Esophagus squamous epithelium (tissue), 4 donors: ENCODE results near the gene TIMM21.

Experiments
- CTCF ChIP-seq, 6 experiments: fragments of 450-650 bp in 4 of 6; fragments of 200-600 bp in 2 of 6; sonication (generic) in 2 of 6; IDR thresholded peaks; one replicate each; pipeline ENCODE4 v1.5.1; 2016 to 2019; ENCODE audit warnings: antibody characterized with exemption in 6 of 6, mild to moderate bottlenecking in 4 of 6, moderate library complexity in 4 of 6
- POLR2A ChIP-seq, 4 donors: fragments of 450-650 bp; IDR thresholded peaks; one replicate each; pipeline ENCODE4 v1.6.1; 2017; ENCODE audit warnings: antibody characterized with exemption in 4 of 4, mild to moderate bottlenecking in 4 of 4, moderate library complexity in 3 of 4

GRCh38 chr18:74131124-74131523, 17.2 kb upstream of the TIMM21 start:
- TF ChIP-seq POLR2A (IDR thresholded peaks at IDR 0.05): no peak
- TF ChIP-seq CTCF (IDR thresholded peaks at IDR 0.05): no peak
